ENCODE measurements around the gene PIEZO2.

The PIEZO2 gene

DNA sequence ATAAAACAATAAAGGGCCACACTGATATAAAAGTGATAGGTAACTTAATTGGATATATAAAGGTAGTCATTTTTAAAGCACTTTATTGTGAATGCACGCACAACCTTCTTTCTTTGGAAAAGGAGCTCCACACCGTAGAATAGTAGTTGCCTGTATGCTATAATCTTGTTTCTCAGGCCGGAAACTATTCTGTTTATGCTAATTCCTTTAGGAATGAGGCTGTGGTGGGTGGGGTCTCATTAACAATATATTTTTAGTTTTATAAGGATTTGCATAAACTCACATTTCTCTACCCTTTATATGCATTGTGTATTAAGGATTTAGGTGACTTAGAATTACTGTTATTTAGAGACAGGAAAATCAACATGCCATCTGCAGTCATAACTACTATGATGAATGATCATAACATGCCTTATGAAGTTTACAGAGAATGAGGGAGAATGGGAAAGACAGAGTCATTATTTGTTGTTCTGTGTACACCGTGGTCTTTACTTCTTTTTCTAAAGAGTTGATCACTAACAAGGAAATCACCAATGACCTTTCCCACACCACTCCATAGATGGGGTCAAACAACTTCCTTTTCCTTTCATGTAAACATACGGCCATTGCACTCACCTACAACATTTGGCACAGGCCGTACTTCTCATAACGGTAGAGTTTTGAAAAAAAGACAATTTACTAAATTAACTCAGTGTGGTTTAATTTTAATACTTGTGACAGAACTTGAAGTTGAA lies 84.5 kb downstream of the PIEZO2 start:
- DNase-seq (ENCODE audit: low read depth in 2 of 2): no peak

DNA sequence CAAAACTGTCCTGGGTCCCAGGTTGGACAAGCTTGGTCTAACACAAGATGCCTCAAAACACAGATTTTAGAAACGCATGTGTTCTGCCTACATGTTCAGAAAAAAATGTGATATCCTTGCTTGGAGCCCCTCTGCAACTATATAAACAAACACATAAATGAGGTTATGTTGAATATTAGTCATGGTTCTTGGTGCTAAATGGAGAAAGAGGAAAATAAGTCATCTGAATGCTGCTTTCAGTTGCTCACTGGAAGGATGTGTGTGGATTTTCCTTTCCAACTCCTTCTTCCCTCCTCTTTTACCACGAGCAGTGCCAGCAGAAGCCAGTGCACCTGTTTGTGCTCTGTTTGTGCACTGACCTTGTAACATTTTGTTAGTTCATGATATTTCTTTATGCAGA lies 85.3 kb downstream of the PIEZO2 start:
- DNase-seq (ENCODE audit: low read depth in 2 of 2): no peak

DNA sequence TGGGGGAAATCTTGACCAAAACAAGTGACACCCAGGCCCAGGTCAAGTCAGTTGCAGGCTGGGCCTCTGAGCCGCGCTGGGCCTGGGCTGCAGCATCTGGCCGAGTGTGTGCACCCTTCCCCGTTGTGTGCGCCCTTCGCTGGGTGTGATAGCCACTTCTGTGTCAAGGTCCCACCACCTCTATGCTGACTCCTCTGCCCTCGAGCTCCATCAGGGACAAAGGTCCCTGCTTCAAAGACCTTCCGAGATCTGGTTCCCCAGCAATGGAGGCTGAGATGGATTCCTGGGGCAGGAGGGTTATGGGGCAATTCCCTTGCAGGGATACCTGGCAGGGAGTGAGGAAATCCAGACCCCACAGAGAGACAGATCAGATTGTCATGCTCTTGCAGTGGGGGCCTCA lies 93.6 kb downstream of the PIEZO2 start:
- DNase-seq (ENCODE audit: low read depth in 2 of 2): no peak

GRCh38 chr18:11054497-11054896 lies 94.9 kb downstream of the PIEZO2 start:
- no peak for DNase-seq (ENCODE audit: low read depth in 2 of 2)

DNA sequence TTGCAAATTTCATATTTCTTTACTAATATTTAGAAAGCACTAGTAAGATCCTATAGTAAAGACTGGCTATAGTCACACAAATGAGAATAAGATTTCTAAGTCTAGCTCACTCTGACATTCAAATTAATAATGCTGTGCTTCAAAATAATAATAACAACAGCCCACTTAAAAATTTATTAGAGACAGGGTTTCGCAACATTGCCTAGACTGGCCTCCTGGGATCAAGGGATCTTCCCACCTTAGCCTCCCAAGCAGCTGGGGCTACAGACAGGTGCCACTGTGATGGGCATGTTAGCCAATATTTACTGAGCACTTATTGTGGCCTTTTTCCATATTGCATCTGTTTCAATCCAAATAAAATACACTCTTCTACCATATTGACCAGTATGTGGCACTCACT lies 96.1 kb downstream of the PIEZO2 start:
- DNase-seq (ENCODE audit: low read depth in 2 of 2): no peak

DNA sequence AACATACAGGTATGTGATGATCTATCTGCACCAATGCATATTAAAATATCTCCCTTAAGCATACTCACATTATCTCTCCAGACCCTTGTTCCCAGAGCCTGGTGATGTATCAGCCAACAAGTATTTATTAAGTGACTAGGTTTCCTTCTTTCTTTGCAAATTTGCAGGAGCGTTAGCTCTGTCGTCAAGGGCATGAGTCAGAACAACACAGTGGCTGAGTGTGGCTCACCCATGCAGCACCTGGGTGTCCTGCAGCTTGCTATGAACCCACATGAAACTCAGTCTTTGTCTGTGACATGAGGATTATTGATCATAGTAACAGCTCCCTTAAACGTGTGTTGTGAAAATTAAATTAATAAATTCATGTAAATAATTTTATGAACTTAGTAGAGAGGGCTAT lies 96.6 kb downstream of the PIEZO2 start:
- no peak for DNase-seq (ENCODE audit: low read depth in 2 of 2)

DNA sequence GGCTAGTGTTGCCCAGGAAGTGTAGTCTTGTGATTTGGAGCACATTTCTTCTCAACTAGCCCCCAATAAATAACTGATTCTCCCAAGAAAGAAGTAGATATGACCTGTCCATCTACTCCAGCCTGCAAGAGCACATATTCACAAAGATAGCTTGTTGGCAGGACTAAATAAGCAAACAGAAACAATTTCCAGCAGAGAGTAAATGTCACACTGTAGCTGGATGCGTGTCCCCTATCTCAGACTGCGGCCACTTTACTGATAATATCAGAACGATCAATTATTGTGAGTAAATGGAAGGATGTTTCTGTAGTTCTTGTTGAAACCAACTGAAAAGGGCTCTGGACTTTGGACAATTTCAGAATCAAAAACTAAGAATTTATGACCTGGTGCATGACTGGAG lies 97.9 kb downstream of the PIEZO2 start:
- no peak for DNase-seq (ENCODE audit: low read depth in 2 of 2)

GRCh38 chr18:11050966-11051365 lies 98.4 kb downstream of the PIEZO2 start:
- no peak for DNase-seq (ENCODE audit: low read depth in 2 of 2)

- DNase-seq (ENCODE audit: low read depth in 2 of 2): no peak
Observed at GRCh38 chr18:11047817-11048216, 101.6 kb downstream of the PIEZO2 start.

- DNase-seq (ENCODE audit: low read depth in 2 of 2): no peak
Observed at GRCh38 chr18:11047156-11047555, 102.2 kb downstream of the PIEZO2 start.

DNA sequence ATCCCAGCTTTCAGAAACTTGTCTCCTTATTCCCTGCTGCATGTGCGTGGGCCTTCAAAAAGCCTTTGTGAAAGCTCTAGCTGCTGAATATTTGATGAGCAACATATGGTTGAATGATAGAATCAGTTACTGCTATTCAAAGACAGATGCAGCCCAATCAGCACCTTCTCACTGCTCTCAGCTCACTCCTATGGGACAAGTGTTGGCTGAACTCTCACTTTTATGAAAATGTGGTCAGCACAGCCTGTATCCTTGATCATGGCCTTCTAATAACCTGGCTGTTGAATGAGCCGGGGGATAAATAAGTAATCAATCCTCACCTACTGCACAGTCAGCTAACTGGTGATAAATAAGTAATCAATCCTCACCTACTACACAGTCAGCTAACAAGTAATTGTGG lies 103.2 kb downstream of the PIEZO2 start:
- DNase-seq (ENCODE audit: low read depth in 2 of 2): no peak

DNA sequence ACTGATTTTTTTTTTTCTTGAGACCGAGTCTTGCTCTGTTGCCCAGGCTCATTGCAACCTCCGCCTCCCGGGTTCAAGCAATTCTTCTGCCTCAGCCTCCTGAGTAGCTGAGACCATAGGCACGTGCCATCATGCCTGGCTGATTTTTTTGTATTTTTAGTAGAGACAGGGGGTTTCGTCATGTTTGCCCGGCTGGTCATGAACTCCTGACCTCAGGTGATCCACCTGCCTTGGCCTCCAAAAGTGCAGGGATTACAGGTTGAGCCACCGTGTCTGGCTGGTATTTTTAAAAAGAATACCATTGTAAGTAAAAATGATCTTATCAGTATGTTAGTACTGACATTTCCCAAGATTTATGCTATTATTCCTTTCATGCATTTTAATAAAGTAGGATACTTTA lies 105.7 kb downstream of the PIEZO2 start:
- no peak for DNase-seq (ENCODE audit: low read depth in 2 of 2)

DNA sequence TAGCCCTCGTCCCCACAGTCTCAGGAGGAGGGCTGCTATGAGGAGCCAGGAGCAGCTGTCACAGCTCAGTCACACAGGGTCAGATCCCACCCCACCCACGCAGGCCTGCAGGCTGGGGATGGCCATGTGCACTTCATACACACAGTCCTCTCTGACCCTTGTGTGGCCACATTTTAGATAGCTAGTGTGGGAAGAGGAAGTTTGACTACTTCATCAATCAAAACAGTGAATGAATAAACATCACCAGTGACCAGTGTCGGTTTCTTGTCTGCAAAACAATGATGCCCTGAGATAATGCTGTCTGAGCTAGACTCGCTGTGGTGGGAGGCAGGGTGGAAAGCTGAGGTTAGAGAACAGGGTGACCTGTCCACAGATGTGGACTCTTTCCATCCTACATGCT lies 107.1 kb downstream of the PIEZO2 start:
- DNase-seq (ENCODE audit: low read depth in 2 of 2): no peak

DNA sequence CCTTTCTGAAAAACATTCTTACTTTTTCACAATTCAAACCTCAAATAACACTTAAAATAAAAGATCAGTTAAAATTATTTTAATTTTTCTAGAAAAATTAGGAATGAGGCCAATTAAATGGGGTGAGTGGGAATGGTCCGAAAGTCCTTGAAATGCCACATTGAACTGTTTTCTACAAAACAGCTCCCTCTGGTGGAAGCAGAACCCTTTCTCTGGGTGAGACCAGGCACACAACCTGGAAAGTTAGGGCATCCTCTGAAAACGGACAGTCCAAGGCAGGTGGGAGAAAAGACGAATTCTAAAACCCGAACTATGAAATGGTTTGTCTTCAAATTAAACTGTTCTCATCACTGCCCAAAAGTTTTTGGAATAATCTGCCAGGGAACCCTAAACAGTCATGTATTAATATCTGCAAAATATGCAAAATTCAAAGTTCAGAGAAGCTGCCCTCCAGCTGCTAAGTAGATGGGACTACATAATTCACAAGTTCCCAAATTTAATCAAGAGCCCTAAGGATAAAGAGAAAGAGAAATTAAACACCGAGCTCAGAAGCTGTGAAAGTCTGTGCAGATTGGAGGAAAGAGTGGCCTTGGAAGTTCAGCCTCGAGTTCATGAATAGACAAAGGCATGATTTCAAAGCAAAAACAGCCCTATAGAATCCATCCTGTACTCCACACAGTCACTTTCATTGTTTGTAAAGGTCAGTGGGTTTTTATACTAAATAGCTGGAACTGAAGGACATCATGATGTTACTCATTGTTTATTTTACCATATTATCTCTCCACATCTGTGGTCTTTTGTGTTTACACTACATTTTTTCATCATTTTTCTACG lies 108.3 kb downstream of the PIEZO2 start:
- no peak for DNase-seq (ENCODE audit: low read depth in 2 of 2)

- DNase-seq (ENCODE audit: low read depth in 2 of 2): no peak
Observed at GRCh38 chr18:11040359-11040758, 109.0 kb downstream of the PIEZO2 start.

DNA sequence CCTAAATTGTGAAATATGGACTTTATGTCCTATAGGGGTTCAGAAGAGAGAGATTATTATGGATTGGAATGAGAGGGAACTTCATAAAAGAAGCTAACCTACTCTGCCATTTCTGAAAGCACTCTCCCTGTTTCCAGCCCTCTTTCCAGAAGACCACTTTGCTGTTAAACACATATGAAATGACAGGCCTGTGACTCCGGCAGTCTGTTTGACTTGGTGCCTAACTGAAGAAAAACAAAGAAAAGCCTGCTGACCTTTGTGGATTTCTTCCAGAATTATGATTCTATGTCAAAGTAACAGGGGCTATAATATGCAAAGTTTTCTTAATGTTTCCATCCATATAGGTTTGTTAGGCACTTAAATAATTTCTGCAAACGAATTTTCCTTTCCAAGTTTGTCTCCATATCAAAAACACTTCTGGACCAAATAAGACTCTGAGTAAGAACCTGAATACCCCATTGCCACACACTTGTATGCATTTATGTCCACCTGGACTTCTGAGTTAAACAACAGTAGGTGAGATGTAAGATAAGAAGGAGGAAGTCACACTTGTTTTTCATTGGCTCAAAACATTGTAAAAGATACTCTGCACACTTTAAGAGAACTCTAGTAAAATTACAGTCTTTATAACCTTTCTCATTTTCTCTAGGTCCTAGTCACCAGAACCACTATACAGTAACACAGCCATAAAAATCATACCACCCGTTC lies 111.7 kb downstream of the PIEZO2 start:
- DNase-seq (ENCODE audit: low read depth in 2 of 2): no peak

DNA sequence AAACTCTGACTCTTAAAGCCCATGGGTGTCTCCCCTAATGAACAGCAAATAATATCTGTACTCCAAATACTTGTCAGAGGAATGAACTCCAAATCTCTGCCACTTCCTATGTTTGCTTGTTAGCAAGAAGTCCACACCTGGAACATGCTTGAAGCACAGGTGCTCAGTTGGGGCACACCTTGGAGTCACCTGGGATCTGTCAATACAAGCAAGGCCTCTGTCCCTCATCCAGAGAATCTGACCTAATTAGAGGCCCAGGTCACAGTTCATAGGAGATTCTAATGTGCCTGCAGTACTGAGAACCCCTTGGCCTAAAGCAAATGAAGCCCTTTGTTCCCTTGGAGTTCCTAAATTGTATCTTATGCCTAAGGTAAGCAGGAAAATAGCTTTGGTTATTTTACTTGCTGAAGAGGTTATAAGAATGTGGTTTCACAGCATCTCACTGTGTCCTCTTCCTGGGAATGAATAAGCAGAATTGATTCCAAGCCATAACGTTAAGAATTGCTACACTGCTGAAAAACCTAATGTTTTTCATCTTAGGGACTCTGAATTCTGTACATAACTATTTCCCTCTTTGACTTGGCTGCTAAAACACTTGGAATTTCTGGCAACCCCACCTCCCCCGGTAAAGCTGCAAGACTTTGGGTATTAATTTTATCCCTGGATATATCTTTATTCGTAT lies 113.4 kb downstream of the PIEZO2 start:
- no peak for DNase-seq (ENCODE audit: low read depth in 2 of 2)

- DNase-seq (ENCODE audit: low read depth in 2 of 2): no peak
Observed at GRCh38 chr18:11035376-11035775, 114.0 kb downstream of the PIEZO2 start.

- no peak for DNase-seq (ENCODE audit: low read depth in 2 of 2)
Observed at GRCh38 chr18:11034884-11035283, 114.5 kb downstream of the PIEZO2 start.

GRCh38 chr18:11033503-11033902 lies 115.9 kb downstream of the PIEZO2 start:
- DNase-seq (ENCODE audit: low read depth in 2 of 2): no peak

DNA sequence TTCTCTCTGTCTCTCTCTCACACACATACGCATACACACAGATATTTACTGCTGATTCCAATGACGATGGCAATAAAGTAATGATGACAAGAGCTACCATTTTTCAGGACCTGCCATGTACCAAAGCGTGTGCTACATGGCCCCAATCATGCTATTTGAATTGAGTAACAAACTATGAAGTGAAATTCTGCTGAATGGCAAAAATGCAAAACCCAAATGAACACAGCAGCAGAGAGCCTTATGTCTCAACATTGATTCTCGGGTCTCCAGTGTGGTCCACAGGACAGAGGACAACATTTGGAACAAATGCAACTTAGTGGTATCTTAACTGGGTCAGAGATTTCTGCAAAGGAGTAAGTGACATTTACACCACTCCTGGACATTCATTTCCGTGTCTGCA lies 117.4 kb downstream of the PIEZO2 start:
- DNase-seq (ENCODE audit: low read depth in 2 of 2): no peak

GRCh38 chr18:11029021-11029420 lies 120.3 kb downstream of the PIEZO2 start:
- no peak for DNase-seq (ENCODE audit: low read depth in 2 of 2)

All from stimulated activated CD8-positive, alpha-beta memory T cell treated with anti-CD3 and anti-CD28 coated beads, Interleukin-15, amount 100 ng/mL, for 4 hours (primary cell).